GM10266 (cell line): ENCODE measurements around the gene TSHR.

ENCODE experiments used
- DNase-seq: peaks from one replicate; pipeline ENCODE4 v3.0.0; 2012; ENCODE audit errors: extremely low spot score
- TF ChIP-seq, protein P1 (sequence below): IDR thresholded peaks from 2 replicates; pipeline ENCODE4 v1.5.1; 2012; ENCODE audit warnings: mild to moderate bottlenecking, low read depth; ENCODE audit not compliant: control insufficient read depth, insufficient read depth; ENCODE audit errors: missing control alignments

TSHR gene

DNA sequence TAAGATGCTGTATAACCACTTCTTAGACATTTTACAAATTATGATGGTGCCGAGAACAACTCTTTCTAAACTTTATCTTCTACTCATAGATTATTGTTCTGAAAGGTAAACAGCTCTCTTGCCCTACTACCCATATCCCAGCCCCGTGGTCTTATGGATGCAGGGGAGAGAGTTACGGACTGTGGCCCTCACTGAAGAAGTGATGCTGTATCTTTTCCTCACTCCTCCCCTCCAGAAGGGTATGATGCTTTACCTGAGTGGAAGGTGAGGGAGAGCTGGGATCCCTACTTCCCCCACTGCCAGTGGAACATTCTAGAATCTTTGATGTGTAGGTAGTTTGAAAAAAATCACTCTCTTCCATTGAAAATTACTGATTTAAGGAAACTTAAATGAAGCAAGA, 3.5 kb downstream of the TSHR start:
- TF ChIP-seq, protein P1, sequence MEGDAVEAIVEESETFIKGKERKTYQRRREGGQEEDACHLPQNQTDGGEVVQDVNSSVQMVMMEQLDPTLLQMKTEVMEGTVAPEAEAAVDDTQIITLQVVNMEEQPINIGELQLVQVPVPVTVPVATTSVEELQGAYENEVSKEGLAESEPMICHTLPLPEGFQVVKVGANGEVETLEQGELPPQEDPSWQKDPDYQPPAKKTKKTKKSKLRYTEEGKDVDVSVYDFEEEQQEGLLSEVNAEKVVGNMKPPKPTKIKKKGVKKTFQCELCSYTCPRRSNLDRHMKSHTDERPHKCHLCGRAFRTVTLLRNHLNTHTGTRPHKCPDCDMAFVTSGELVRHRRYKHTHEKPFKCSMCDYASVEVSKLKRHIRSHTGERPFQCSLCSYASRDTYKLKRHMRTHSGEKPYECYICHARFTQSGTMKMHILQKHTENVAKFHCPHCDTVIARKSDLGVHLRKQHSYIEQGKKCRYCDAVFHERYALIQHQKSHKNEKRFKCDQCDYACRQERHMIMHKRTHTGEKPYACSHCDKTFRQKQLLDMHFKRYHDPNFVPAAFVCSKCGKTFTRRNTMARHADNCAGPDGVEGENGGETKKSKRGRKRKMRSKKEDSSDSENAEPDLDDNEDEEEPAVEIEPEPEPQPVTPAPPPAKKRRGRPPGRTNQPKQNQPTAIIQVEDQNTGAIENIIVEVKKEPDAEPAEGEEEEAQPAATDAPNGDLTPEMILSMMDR = no peak
- no peak for DNase-seq

DNA sequence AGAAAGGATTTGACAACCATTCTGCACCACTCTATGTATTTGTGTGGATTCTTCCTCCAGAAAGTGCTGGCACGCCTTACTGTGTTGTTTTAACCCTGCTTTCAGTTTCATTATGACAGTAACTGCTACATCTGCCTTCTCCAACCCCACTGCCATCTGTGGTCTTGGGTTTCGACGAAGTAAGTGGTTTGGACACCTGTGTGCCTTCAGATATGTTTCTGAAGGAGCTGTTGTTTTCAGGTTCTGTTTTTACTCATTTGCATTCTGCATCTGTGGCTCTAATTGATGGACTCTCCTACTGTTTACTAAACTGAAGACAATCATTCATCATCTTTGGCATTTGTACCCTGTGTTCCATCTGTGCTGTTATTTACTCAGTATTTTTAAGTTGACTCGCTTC, 4.1 kb downstream of the TSHR start:
- DNase-seq = peak; percentile 41
- TF ChIP-seq, protein P1 = no peak

DNA sequence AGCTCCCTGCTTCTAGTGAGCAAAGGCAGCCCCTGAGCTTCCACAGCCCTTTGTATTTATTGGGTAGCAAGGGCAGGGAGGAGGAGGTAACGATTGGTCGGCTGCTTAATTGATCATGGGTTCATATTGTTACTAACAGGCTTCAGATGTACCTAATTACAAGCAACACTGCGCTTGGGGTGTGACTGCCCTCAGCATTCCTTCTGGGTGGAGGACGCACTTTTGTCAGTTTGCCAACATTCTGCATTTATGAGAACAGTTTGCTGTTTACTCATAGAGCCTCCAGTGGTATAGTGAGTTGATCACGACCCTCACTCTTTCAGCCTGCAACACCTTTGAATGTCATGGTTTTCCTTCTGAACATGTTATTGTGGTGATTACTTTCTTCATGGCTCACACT, 9.6 kb downstream of the TSHR start:
- DNase-seq = no peak
- TF ChIP-seq, protein P1 = no peak

DNA sequence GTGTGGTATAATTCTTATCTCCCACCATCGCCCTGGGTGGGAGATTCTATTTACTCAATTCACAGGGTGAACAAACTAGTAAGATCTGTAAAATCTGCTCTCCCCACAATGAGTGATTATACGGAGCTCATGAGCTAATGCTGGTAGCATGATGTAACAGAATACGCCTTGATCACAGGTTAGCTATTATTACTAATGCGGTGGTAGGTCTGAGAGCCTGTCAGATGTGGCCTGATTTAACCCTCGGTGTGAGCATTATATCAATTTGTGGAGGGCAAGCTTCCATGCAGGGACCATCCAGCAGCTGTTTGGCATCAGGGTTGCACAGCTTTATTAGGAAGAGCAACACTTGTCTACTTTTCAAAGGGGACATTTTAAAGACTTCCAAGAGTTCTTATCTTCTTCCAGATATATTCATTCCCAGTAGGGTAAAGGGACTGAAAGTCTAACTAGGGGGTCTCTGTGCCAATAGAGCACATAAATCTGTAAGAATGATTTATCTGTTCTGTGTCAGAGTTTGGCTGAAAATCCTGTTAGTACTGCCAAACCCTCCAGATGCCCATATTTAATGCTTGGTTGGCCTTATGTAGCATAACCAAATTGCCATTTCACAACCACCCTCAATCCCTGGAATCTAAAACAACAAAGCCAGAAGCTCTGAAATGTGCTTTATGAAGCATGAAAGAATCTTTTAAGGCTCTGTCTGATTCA, 18.7 kb downstream of the TSHR start:
- TF ChIP-seq, protein P1 = no peak

DNA sequence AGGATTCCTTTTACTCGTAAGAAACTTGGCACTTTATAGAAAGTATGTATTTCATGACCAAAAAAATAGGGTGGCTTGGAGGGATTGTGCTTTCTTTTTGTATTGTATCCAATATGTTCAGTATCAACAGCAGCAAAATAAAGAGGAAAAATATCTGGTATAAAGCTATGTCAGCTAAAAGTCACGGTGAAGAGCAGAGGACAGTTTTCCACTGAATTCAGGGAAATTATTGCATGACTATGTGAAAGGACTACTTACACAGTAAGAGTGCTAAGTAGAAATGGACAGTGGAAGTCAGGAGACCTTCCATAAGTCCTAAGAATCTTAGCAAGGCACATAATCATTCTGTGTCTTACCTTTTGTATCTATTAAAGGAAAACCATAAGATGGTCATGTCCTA, 19.3 kb downstream of the TSHR start:
- no peak for DNase-seq
- TF ChIP-seq, protein P1 = no peak

More for the DNA sequence above, 18.7 kb downstream of the TSHR start:
- no peak for DNase-seq

DNA sequence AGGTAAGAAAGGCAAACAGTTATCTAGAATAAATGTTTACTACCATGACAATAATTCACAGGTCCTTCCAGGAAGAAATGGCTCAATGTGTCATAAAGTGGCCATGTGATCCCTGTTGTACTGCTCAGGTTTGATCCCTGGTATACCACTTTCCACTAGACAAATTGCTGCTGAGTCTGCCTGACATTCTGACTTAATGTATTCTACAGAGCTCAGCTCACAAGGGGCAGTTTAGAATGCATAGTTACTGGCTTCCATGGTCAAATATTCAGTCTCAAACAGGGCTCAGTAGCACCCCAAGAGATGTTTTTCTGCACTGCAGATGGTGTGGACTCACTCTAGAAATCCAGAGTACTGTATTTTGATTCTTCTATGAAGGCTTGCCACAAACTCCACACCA, 21.8 kb downstream of the TSHR start:
- TF ChIP-seq, protein P1 = no peak
- DNase-seq = no peak

DNA sequence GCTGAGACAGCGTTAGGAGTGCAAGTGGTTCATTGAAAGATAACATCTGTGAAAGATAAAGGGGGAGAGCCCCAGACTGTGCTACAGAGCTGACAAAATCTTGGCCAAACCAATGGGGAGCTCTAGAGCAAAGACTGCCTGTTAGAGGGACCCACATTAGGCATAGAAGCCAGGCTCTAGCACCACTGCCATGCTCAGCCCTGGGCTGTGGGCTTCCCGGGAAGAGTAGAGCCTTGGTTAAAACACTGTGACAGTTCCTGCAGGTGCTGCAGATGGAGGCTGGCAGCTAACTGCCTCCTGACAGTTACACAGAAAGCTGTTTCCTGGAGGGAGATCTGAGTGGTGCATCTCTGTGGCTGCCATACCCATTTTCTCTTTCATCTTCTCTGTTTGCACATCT, 23.0 kb downstream of the TSHR start:
- TF ChIP-seq, protein P1 = no peak
- no peak for DNase-seq
